GM12878 (cell line): ENCODE results near the gene ETNK2. TPM values are rescaled to one million over a fixed set of nuclear protein-coding genes. Genes with fewer than 3 reads are reported as not detected.

Experiments used
- ATAC-seq: fragments of 200-7000 bp; cut with Tn5 transposase; 3 replicates; pipeline ENCODE4 v1.9.1; 2020; ENCODE audit warnings: mild to moderate bottlenecking, moderate library complexity
- BruUV-seq: library from RNA; stranded (reverse); fragments of 400-500 nt; replicated peaks from 2 replicates; lab custom pipeline; 2021; lab: Mats Ljungman, UMichigan
- CTCF ChIA-PET: fragments of 300-600 bp; sonication (Branson Sonifier 250); formaldehyde crosslinking; extraction: SDS; loops from one replicate; lab custom pipeline; 2021; ENCODE audit warnings: inconsistent platforms; lab: Yijun Ruan, JAX
- POLR2A ChIA-PET: fragments of 350-600 bp; formaldehyde crosslinking; extraction: SDS; loops from one replicate; lab custom pipeline; 2021; ENCODE audit warnings: inconsistent platforms; lab: Charles Lee
- RAD21 ChIA-PET: fragments of 300-600 bp; sonication (Branson Sonifier 250); formaldehyde crosslinking; loops from one replicate; lab custom pipeline; 2023; ENCODE audit warnings: antibody characterized with exemption; ENCODE audit not compliant: unreplicated experiment; lab: Charles Lee
- SMC1A ChIA-PET: fragments of 300-600 bp; sonication (Branson Sonifier 250); formaldehyde crosslinking; loops from one replicate; lab custom pipeline; 2023; ENCODE audit not compliant: unreplicated experiment, uncharacterized antibody; lab: Charles Lee
- DNase-seq: peaks from one replicate; pipeline ENCODE4 v3.0.0-alpha.2; 2011; ENCODE audit warnings: low read depth, low spot score
- FAIRE-seq: peaks from 3 replicates; lab custom pipeline; 2011; peaks lifted over from hg19 to GRCh38; lab: Jason Lieb, UNC
- H2AFZ ChIP-seq: 2 replicates; pipeline ENCODE4 v1.6.0; 2011; ENCODE audit warnings: low read depth, low read length, control low read depth; ENCODE audit not compliant: control insufficient read depth
- H3K27ac ChIP-seq: 2 replicates; pipeline ENCODE4 v1.5.1; 2011; ENCODE audit warnings: control low read depth; ENCODE audit not compliant: control insufficient read depth, insufficient read depth
- H3K27me3 ChIP-seq, 2 experiments: replicated peaks in 1 of 2; 2 replicates each; pipeline versions ENCODE4 v1.6.0 to v1.6.1; 2011; ENCODE audit warnings: low read length in 1 of 2; ENCODE audit not compliant: control insufficient read depth in 2 of 2, insufficient read depth in 2 of 2
- H3K36me3 ChIP-seq, 2 experiments: 2 replicates each; pipeline ENCODE4 v1.5.1; 2011; ENCODE audit warnings: low read length in 1 of 2; ENCODE audit not compliant: control insufficient read depth in 2 of 2, insufficient read depth in 2 of 2
- H3K4me1 ChIP-seq: 2 replicates; pipeline ENCODE4 v1.6.1; 2011; ENCODE audit warnings: mild to moderate bottlenecking, low read length, moderate library complexity, mixed read lengths; ENCODE audit not compliant: control insufficient read depth, insufficient read depth
- H3K4me2 ChIP-seq: 2 replicates; pipeline ENCODE4 v1.6.0; 2011; ENCODE audit warnings: control low read depth; ENCODE audit not compliant: control insufficient read depth, insufficient read depth
- H3K4me3 ChIP-seq: fragments of 200-600 bp; sonication (generic); 2 replicates; pipeline ENCODE4 v1.5.1; 2016
- H3K79me2 ChIP-seq: 2 replicates; pipeline ENCODE4 v1.6.0; 2011; ENCODE audit warnings: low read length; ENCODE audit not compliant: control insufficient read depth, insufficient read depth
- H3K9ac ChIP-seq: 2 replicates; pipeline ENCODE4 v1.8.0; 2011; ENCODE audit warnings: low read length, control low read depth, mixed read lengths; ENCODE audit not compliant: control insufficient read depth, insufficient read depth
- H3K9me3 ChIP-seq: replicated peaks from 3 replicates; pipeline ENCODE4 v1.5.1; 2011; ENCODE audit warnings: mild to moderate bottlenecking, low read length; ENCODE audit not compliant: control insufficient read depth, insufficient read depth
- H4K20me1 ChIP-seq: 2 replicates; pipeline ENCODE4 v1.6.0; 2011; ENCODE audit not compliant: control insufficient read depth, insufficient read depth
- IRF3 ChIP-seq: fragments of 450-650 bp; IDR thresholded peaks from 2 replicates; pipeline ENCODE4 v1.6.1; 2014; ENCODE audit warnings: mild to moderate bottlenecking
- MEF2A ChIP-seq: IDR thresholded peaks from 2 replicates; pipeline ENCODE4 v1.6.1; 2011; ENCODE audit warnings: low read depth, mild to moderate bottlenecking, low read length, moderate library complexity; ENCODE audit not compliant: insufficient read depth
- PKNOX1 ChIP-seq: fragments of 450-650 bp; IDR thresholded peaks from 2 replicates; pipeline ENCODE4 v1.6.1; 2016; ENCODE audit warnings: mild to moderate bottlenecking
- POLR2AphosphoS2 ChIP-seq: IDR thresholded peaks from 2 replicates; pipeline ENCODE4 v1.6.1; 2011; ENCODE audit warnings: low read depth, mild to moderate bottlenecking, low read length, improper control_type of control experiment, moderate library complexity
- RBBP5 ChIP-seq: fragments of 200-600 bp; sonication (generic); conservative IDR thresholded peaks from 2 replicates; pipeline ENCODE4 v1.6.1; 2016
- SP1 ChIP-seq: IDR thresholded peaks from one replicate; pipeline ENCODE4 v1.6.1; 2011; ENCODE audit warnings: low read depth, low read length
- SRF ChIP-seq, 2 experiments: IDR thresholded peaks; 2 replicates each; pipeline ENCODE4 v1.6.1; 2011; ENCODE audit warnings: low read depth in 2 of 2, low read length in 2 of 2, mild to moderate bottlenecking in 1 of 2, moderate library complexity in 1 of 2
- TBL1XR1 ChIP-seq: IDR thresholded peaks from 2 replicates; pipeline ENCODE4 v1.6.1; 2012; ENCODE audit warnings: low read depth, low read length, improper control_type of control experiment
- WRNIP1 ChIP-seq: IDR thresholded peaks from 2 replicates; pipeline ENCODE4 v1.6.1; 2011; ENCODE audit warnings: low read depth, low read length, improper control_type of control experiment, borderline replicate concordance
- ZBTB11 ChIP-seq: fragments of 450-650 bp; formaldehyde crosslinking; IDR thresholded peaks from 2 replicates; pipeline ENCODE4 v1.5.0; 2022; ENCODE audit warnings: mild to moderate bottlenecking, missing genetic modification characterization
- ZNF384 ChIP-seq: IDR thresholded peaks from 2 replicates; pipeline ENCODE4 v1.6.1; 2012; ENCODE audit warnings: low read depth, mild to moderate bottlenecking, low read length, improper control_type of control experiment, borderline replicate concordance
- whole genome bisulfite sequencing: methylation state at CpG from one replicate; pipeline ENCODE4 v1.1.6; 2016; ENCODE audit warnings: low lambda C conversion rate; ENCODE audit not compliant: insufficient replicate concordance, insufficient coverage; ENCODE audit errors: missing lambda C conversion rate; 5-methylcytosine and 5-hydroxymethylcytosine counted together
- in situ Hi-C: fragments of 300-500 bp; cut with MboI; formaldehyde crosslinking; loops from 9 replicates; pipeline ENCODE4 v1.14.3; 2018; ENCODE audit warnings: mixed read lengths
- intact Hi-C: fragments of 100-400 bp; cut with micrococcal nuclease; formaldehyde crosslinking; loops from one replicate; pipeline ENCODE4 v1.14.2; 2022; ENCODE audit not compliant: unreplicated experiment
- polyA plus RNA-seq, 11 experiments: library from polyadenylated mRNA; depleted of rRNA in 4 of 11; unstranded in 6 of 11; stranded (reverse) in 5 of 11; fragments of >200 nt; fragmentation: Nextera tagmentation in 4 of 11; fragmentation: Illumina TruSeq in 1 of 11; extraction: Ambion mirVana in 4 of 11; extraction: Trizol in 1 of 11; gene quantifications; 1 replicate in 1 of 11; 2 replicates in 10 of 11; pipeline versions ENCODE4 v1.2.1 to v1.2.3, GENCODE V29; 2011 to 2016; ENCODE audit warnings: inconsistent platforms in 2 of 11, missing spikeins in 2 of 11, low read depth in 1 of 11
- total RNA-seq, 4 experiments: library from RNA; depleted of rRNA in 3 of 4; stranded (reverse); fragments of >200 nt in 3 of 4; fragmentation: Illumina TruSeq in 1 of 4; extraction: Trizol in 1 of 4; gene quantifications; 2 replicates each; pipeline versions ENCODE4 v1.2.1 to v1.2.3, GENCODE V29; 2013 to 2021

Gene ETNK2
- total and polyA plus RNA-seq, 10 of the 15 experiments (the other 5 are each of a cell fraction or from before 2014, with no cell fraction given): 0.14 TPM; not detected in 9

GRCh38 chr1:204150702-204151551 lies 917 bp downstream of the ETNK2 start:
- no TSS peak for BruUV-seq
- intact Hi-C loops: no loop called here
- TF ChIP-seq SRF (IDR thresholded peaks at IDR 0.05; ENCODE audit: low read depth in 2 of 2, low read length in 2 of 2) (no peak), SP1 (no peak), TBL1XR1 (no peak), RBBP5 (no peak), IRF3 (no peak), PKNOX1 (no peak), ZBTB11 (CRISPR knock-in tag) (no peak), WRNIP1 (no peak), MEF2A (no peak), POLR2AphosphoS2 (no peak), ZNF384 (no peak)
- TF ChIP-seq, all 136 proteins: peak for 0
- Histone ChIP-seq H3K36me3 (no peaks in the 10 kb centered on the region), H3K4me3 (no peak overlapping the region), H3K79me2 (no peaks in the 10 kb centered on the region), H3K4me2 (no peak overlapping the region), H4K20me1 (no peaks in the 10 kb centered on the region), H3K27ac (no peak overlapping the region), H3K9me3 (no peaks in the 10 kb centered on the region), H3K27me3 (peaks cover 4 to 5% of the 10 kb centered on the region in 2 experiments; a peak in 3 of 4 replicates), H3K4me1 (no peaks in the 10 kb centered on the region), H2AFZ (no peak overlapping the region), H3K9ac (no peak overlapping the region)
- ATAC-seq (no peak), FAIRE-seq (no peak), DNase-seq (no peak)
- ChIA-PET CTCF (interaction anchor here (1.1 kb wide), 1 partner anchor 248 kb away, joined by 4 read pairs; no protein-coding TSS in a partner anchor), SMC1A (interaction anchor here (1.3 kb wide), 1 partner anchor 22 kb away, joined by 3 read pairs; no protein-coding TSS in a partner anchor), RAD21 (no interaction called here), POLR2A (no interaction called here)
- in situ Hi-C loops: no loop called here
- 48% methylated on average over 26 of the region's 33 CpGs for WGBS
